ENCODE measurements around the gene MCF2L2. TPM values are rescaled to one million over a fixed set of nuclear protein-coding genes. Genes with fewer than 3 reads are reported as not detected.

The MCF2L2 gene
- total and polyA plus RNA-seq, 2 donors (not counting 1 experiment from before 2014, with no cell fraction given), result 0.03 to 1.6 TPM

DNA sequence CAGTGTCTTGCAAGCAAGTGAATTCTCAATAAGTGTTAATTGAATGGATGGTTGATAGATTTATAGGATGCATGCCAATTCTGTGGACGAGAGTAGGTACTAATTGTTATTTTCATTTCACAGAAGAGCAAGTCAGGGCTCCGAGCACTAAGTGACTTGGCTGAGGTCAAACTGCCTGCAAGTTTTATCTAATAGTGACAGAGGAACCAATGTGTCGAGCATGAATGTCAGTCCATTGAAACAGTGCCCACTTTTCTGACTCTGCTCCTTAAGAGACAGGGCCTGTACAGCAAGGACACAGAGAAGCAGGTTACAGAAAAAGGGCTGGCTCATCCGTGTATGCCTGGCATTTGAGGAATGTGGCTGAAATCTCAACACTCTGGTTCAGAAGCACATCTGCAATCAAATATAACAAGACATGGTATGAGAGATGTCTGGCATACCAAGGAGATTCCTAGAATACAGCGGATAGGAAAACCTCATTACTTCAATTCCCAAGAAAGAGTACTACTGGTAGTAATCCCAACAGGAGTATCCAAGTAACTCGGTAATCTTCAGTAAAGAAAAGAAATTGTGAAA lies 181.3 kb downstream of the MCF2L2 start:
- Mint-ChIP-seq H3K9me3 (ENCODE audit: insufficient read depth) (peaks cover 5% of the 10 kb centered on the region), H3K27me3 (peaks cover 40% of the 10 kb centered on the region), H3K4me3 (no peak overlapping the region), H3K27ac (no peak overlapping the region), H3K4me1 (no peaks in the 10 kb centered on the region)
- 92% methylated on average over 3 of the region's 6 CpGs for WGBS (ENCODE audit: insufficient coverage)
- H3K9me3 ChIP-seq (ENCODE audit: control extremely low read depth in 1 of 3, control insufficient read depth in 2 of 3, insufficient read depth in 1 of 3, low read length in 2 of 3), result peaks cover 2 to 16% (median 15%) of the 10 kb centered on the region in 3 donors
- DNase-seq (no peak), ATAC-seq (ENCODE audit: low read depth) (no peak)
- H3K27me3 ChIP-seq (replicated peaks in 1 of 4; ENCODE audit: control extremely low read depth in 1 of 4, control insufficient read depth in 3 of 4, insufficient read depth in 4 of 4, low read length in 3 of 4), result peaks cover 0 to 45% (median 14%) of the 10 kb centered on the region in 4 experiments
- H2AFZ ChIP-seq (ENCODE audit: insufficient read depth, low read depth, low read length, poor library complexity, severe bottlenecking), result no peak overlapping the region
- H3K4me2 ChIP-seq (replicated peaks; ENCODE audit: low read depth, low read length, poor library complexity, severe bottlenecking), result no peak overlapping the region
- no peaks in the 10 kb centered on the region for H3K4me1 ChIP-seq (ENCODE audit: control insufficient read depth in 2 of 2, insufficient read depth in 2 of 2, low read length in 2 of 2)
- no peak overlapping the region for H3K4me3 ChIP-seq (ENCODE audit: control extremely low read depth in 1 of 5, extremely low read depth in 1 of 5, insufficient read depth in 1 of 5, low read depth in 2 of 5, low read length in 4 of 5)
- no peak overlapping the region for H3K9ac ChIP-seq (ENCODE audit: low read length)
- intact Hi-C loops (cut with micrococcal nuclease), result no loop called here
- H4K20me1 ChIP-seq (ENCODE audit: control insufficient read depth, insufficient read depth, low read length, poor library complexity, severe bottlenecking), result no peaks in the 10 kb centered on the region
- H3K27ac ChIP-seq (ENCODE audit: low read length in 2 of 2), result no peak overlapping the region
- no peaks in the 10 kb centered on the region for H3K36me3 ChIP-seq (replicated peaks in 1 of 2; ENCODE audit: control extremely low read depth in 1 of 2, control insufficient read depth in 1 of 2, extremely low read depth in 1 of 2, insufficient read depth in 2 of 2, low read length in 1 of 2)
- ChIA-PET CTCF (no interaction called here), POLR2A (no interaction called here)
- H3K79me2 ChIP-seq (ENCODE audit: control insufficient read depth, insufficient read depth, low read length), result no peaks in the 10 kb centered on the region
- TF ChIP-seq, protein P1, sequence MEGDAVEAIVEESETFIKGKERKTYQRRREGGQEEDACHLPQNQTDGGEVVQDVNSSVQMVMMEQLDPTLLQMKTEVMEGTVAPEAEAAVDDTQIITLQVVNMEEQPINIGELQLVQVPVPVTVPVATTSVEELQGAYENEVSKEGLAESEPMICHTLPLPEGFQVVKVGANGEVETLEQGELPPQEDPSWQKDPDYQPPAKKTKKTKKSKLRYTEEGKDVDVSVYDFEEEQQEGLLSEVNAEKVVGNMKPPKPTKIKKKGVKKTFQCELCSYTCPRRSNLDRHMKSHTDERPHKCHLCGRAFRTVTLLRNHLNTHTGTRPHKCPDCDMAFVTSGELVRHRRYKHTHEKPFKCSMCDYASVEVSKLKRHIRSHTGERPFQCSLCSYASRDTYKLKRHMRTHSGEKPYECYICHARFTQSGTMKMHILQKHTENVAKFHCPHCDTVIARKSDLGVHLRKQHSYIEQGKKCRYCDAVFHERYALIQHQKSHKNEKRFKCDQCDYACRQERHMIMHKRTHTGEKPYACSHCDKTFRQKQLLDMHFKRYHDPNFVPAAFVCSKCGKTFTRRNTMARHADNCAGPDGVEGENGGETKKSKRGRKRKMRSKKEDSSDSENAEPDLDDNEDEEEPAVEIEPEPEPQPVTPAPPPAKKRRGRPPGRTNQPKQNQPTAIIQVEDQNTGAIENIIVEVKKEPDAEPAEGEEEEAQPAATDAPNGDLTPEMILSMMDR (IDR thresholded peaks at IDR 0.05), result no peak
- no peak for TF ChIP-seq EZH2 (IDR thresholded peaks at IDR 0.05; ENCODE audit: borderline replicate concordance, insufficient read depth, low read depth, low read length, poor library complexity, severe bottlenecking)

DNA sequence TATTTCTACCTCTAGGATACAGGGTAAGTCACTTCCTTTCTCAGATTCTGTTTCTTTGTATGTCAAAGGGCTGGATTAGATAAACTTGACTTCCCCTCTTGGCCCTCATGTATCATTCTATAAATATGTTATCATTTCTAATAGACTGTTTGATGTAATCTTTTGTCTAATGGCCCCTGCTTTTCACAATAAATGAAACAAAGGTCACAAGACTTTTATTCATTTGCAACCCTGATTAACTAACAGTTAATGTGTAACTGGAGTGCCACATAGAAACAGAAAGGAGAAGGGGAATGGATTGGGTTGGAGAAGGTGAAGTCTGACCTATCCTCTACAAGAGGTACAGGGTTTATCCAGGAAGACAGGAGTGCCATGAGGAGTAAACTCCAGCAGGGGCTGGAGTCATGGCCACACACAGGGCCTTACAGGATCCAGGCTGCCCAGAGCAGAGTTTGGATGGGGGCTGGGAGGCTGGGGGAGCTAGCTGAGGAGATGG lies 183.4 kb downstream of the MCF2L2 start:
- H3K79me2 ChIP-seq (ENCODE audit: control insufficient read depth, insufficient read depth, low read length), result no peaks in the 10 kb centered on the region
- intact Hi-C loops (cut with micrococcal nuclease), result no loop called here
- ATAC-seq (ENCODE audit: low read depth), result no peak
- Mint-ChIP-seq H3K27me3 (peaks cover 46% of the 10 kb centered on the region), H3K4me3 (no peak overlapping the region), H3K9me3 (ENCODE audit: insufficient read depth) (peaks cover 5% of the 10 kb centered on the region), H3K27ac (no peak overlapping the region), H3K4me1 (no peaks in the 10 kb centered on the region)
- no peak for DNase-seq
- no peak for TF ChIP-seq EZH2 (IDR thresholded peaks at IDR 0.05; ENCODE audit: borderline replicate concordance, insufficient read depth, low read depth, low read length, poor library complexity, severe bottlenecking)
- TF ChIP-seq, protein P1 (IDR thresholded peaks at IDR 0.05), result no peak
- no peaks in the 10 kb centered on the region for H3K4me1 ChIP-seq (ENCODE audit: control insufficient read depth in 2 of 2, insufficient read depth in 2 of 2, low read length in 2 of 2)
- POLR2A ChIA-PET, result no interaction called here
- no peak overlapping the region for H3K4me2 ChIP-seq (replicated peaks; ENCODE audit: low read depth, low read length, poor library complexity, severe bottlenecking)
- H3K9ac ChIP-seq (ENCODE audit: low read length), result no peak overlapping the region
- peaks cover 0 to 32% (median 12%) of the 10 kb centered on the region in 4 experiments for H3K27me3 ChIP-seq (replicated peaks in 1 of 4; ENCODE audit: control extremely low read depth in 1 of 4, control insufficient read depth in 3 of 4, insufficient read depth in 4 of 4, low read length in 3 of 4)
- no peaks in the 10 kb centered on the region for H4K20me1 ChIP-seq (ENCODE audit: control insufficient read depth, insufficient read depth, low read length, poor library complexity, severe bottlenecking)
- H3K4me3 ChIP-seq (ENCODE audit: control extremely low read depth in 1 of 5, extremely low read depth in 1 of 5, insufficient read depth in 1 of 5, low read depth in 2 of 5, low read length in 4 of 5), result no peak overlapping the region
- CTCF ChIA-PET, result no interaction called here
- peaks cover 2 to 19% (median 17%) of the 10 kb centered on the region in 3 donors for H3K9me3 ChIP-seq (ENCODE audit: control extremely low read depth in 1 of 3, control insufficient read depth in 2 of 3, insufficient read depth in 1 of 3, low read length in 2 of 3)
- no peak overlapping the region for H3K27ac ChIP-seq (ENCODE audit: low read length in 2 of 2)
- no peak overlapping the region for H2AFZ ChIP-seq (ENCODE audit: insufficient read depth, low read depth, low read length, poor library complexity, severe bottlenecking)
- H3K36me3 ChIP-seq (replicated peaks in 1 of 2; ENCODE audit: control extremely low read depth in 1 of 2, control insufficient read depth in 1 of 2, extremely low read depth in 1 of 2, insufficient read depth in 2 of 2, low read length in 1 of 2), result no peaks in the 10 kb centered on the region

Measured in B cell (primary cell).